A549 treated with DMSO at 1 μM for 4 hours (cell line): ENCODE results near the gene FKBP14. TPM values are rescaled to one million over a fixed set of nuclear protein-coding genes. Genes with fewer than 3 reads are reported as not detected.

ENCODE experiments used
- total RNA-seq: library from RNA; stranded (reverse); fragments of 200-300 nt; extraction: Qiagen RNA extraction; gene quantifications from 5 replicates; pipeline ENCODE4 v1.2.3, GENCODE V29; 2022; ENCODE audit warnings: low read depth

The FKBP14 gene
- total RNA-seq = 8.0 to 13.4 TPM (median 10.6 TPM) in 5 replicates

DNA sequence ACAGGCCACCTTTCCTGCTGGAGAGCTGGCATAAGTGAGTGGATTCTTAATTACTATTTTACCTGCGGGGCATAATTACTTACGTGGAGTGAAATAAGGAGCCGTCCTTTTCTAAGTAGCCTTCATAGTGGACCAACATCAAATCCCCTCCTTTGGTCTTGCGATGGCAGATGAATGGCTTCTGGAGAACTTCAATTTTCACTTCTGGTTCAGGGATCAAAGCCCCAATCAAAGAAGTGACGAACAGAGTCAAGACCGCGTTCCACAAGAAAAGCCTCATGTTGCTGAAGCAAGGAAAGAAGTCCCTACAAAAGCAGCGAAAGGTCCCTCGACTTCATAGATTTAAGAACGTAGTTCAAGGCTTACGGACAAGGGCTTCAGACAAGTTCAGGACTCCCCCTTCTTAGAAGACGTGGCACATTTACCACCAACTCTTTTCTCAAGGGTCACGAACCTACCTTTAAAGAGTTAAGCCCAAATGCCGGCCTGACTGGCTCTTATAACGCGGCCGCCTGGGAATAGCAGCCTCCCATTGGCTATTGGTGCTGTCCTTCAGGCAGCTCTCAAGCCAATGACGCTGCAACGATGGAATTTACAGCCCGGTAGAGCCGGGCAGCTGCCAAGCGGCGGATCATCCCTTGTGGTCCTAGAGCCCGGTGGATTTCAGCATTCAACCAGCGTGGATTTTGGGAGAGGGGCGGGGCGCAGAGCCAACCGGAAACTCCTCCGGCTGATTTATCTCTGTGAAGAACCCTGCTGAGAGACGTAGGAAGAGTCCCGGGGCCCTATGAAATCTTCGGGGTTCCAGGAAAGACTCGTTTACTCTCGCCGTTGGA is at the start of gene FKBP14:
Gene FKBP14 (minus strand): TSS at position 474 of the 836 bp plus-strand sequence. CDS start 194 bp downstream, at position 280.

DNA sequence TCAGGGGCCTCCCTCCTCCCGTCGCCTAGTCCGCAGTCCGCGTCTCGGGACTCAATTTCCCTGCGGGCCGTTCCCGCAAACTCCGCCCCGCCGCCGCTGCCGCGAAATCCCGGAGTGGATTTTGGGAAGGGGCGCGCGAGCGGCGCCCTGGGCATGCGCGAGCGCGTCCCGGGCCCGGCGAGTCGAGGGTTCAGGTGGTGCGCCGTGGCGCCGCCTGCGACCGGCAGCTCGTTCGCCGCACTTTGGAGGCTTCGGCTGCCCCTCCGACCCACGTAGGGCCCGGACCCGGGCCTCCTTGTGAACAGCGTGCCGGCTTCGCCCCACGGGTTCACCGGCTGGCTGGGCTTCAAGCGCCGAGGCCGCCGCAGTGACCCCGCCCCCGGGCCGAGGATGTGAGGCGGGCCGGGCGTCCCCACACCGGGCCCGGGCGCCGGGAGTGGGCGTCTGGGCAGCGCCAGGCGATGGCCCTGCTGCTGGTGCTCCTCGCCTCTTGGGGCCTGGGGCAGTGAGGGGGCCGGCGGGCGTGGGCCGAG is 1.8 kb upstream of the FKBP14 start, which contains the start of gene PLEKHA8:
Gene PLEKHA8 (plus strand): TSS at position 197 of the 533 bp plus-strand sequence. CDS start 351 bp downstream, outside the sequence.

GRCh38 chr7:29989257-29989995 is 37.1 kb downstream of the FKBP14 start, which contains the start of gene SCRN1:
Gene SCRN1, minus strand, starts transcription at chr7:29989801. Its CDS starts 20,734 bp downstream, at chr7:29969067.

Other genes with a start within 250 kb of the FKBP14 start
- 0.37 to 0.61 TPM (median 0.51 TPM) in 5 replicates for gene WIPF3, start 220.2 kb downstream of the FKBP14 start, total RNA-seq
- gene SCRN1, start 36.9 kb downstream of the FKBP14 start, total RNA-seq = 55.0 to 72.1 TPM (median 69.9 TPM) in 5 replicates
- 4.7 to 7.6 TPM (median 6.7 TPM) in 5 replicates for gene PLEKHA8, start 1.7 kb upstream of the FKBP14 start, total RNA-seq
- gene MTURN, start 108.3 kb upstream of the FKBP14 start, total RNA-seq = 3.2 to 5.7 TPM (median 4.8 TPM) in 5 replicates